ENCODE measurements around the gene ZSWIM4.

- no peak for TF ChIP-seq RARB (CRISPR knock-in tag; IDR thresholded peaks at IDR 0.05)
- no peak for TF ChIP-seq CSDC2 (CRISPR knock-in tag; IDR thresholded peaks at IDR 0.05)
- no peak for TF ChIP-seq CREB5 (CRISPR knock-in tag; IDR thresholded peaks at IDR 0.05; ENCODE audit: low read depth)
- no peak for TF ChIP-seq PPARA (CRISPR knock-in tag; IDR thresholded peaks at IDR 0.05; ENCODE audit: borderline replicate concordance)
- no peak for TF ChIP-seq PATZ1 (CRISPR knock-in tag; IDR thresholded peaks at IDR 0.05; ENCODE audit: borderline replicate concordance)
- TF ChIP-seq ZFP30 (CRISPR knock-in tag; IDR thresholded peaks at IDR 0.05) = no peak
- TF ChIP-seq ZNF70 (CRISPR knock-in tag; IDR thresholded peaks at IDR 0.05) = no peak
- no peak for TF ChIP-seq ISL1 (CRISPR knock-in tag; IDR thresholded peaks at IDR 0.05)
- no peak for TF ChIP-seq ARNTL (CRISPR knock-in tag; IDR thresholded peaks at IDR 0.05; ENCODE audit: borderline replicate concordance, low read depth)
- no peak for TF ChIP-seq SNAI2 (CRISPR knock-in tag; IDR thresholded peaks at IDR 0.05)
Measured at GRCh38 chr19:13869281-13869680, 74.0 kb downstream of the ZSWIM4 start.

All from SK-N-SH treated with all-trans-retinoic acid at 6 μM for 48 hours (cell line).